NCI-H748 (cell line): ENCODE data around the gene RASSF10.

Source experiments
- DNase-seq: peaks from one replicate; lab custom pipeline; 2025; ENCODE audit not compliant: unreplicated experiment; lab: John Stamatoyannopoulos, UW

The RASSF10 gene

DNA sequence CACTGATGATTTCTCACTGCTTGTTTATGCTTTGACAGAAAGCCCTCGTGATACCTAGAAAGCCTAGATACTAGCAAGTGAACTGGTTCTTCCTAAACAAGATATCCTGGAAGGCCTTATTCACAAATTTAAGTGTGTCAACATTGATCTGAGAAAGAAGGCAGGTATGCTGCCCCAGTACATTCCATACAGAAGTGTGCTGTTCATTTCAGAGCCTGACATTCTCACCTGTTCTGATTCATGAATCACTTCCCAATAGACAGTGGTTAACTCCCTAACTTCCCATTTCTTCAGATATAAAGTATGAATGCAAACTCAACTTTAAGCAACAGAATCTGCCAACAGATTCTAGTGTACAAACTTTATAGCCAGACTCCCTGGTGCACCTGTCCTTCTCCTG is 15.5 kb upstream of the RASSF10 start:
- DNase-seq = no peak

GRCh38 chr11:12994476-12994875 is 14.6 kb upstream of the RASSF10 start:
- no peak for DNase-seq

DNA sequence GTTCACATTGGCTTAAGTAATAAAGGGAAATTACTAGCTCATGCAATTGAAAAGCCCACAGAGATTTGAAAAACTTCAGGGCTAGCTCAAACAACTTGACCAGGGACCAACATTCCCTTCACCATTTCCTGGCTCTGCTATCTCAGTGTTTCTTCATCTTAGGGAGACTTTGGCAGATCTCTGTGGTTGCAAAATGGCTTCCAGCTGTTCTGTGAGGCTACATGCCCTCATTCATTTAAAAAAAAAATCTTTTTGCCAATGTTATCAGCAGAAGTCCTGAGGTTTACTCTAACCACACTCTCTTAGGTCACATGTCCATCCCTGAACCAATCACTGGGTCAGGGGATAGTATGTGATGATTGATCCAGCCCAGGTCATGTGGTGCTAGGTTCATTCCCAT is 13.9 kb upstream of the RASSF10 start:
- no peak for DNase-seq

DNA sequence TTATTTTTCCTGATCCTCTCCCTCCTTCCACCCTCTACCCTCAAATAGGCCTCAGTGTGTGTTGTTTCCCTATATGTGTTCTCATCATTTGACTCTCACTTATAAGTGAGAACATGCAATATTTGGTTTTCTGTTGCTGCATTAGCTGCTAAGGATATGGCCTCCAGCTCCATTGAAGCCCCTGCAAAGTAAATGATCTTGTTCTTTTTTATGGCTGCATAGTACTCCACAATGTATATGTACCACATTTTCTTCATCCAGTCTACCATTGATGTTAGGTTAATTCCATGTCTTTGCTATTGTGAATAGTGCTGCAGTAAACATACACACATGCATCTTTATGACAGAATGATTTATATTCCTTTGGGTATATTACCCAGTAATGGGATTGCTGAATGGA is 13.3 kb upstream of the RASSF10 start:
- no peak for DNase-seq

- no peak for DNase-seq
Measured at GRCh38 chr11:12997168-12997567, 11.9 kb upstream of the RASSF10 start.

- DNase-seq = peak; percentile 42
Measured at GRCh38 chr11:12998336-12998735, 10.8 kb upstream of the RASSF10 start.

DNA sequence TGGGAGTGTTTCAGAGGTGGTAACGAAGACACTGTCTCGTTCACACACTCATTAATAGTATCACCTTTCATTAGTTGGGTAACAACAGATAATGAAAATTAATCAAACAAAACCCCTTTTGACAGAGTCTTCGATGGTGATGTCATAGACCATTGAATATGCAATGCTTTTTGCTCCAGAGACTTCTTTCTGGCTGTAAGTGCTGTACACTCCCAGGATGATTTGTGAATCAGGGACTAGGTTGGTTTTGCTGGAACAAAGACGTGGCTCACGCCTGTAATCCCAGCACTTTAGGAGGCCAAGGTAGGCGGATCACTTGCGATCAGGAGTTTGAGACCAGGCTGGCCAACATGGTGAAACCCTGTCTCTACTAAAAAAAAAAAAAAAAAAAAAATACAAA is 9.5 kb upstream of the RASSF10 start:
- no peak for DNase-seq

GRCh38 chr11:13000116-13000515 is 9.0 kb upstream of the RASSF10 start:
- DNase-seq = no peak

DNA sequence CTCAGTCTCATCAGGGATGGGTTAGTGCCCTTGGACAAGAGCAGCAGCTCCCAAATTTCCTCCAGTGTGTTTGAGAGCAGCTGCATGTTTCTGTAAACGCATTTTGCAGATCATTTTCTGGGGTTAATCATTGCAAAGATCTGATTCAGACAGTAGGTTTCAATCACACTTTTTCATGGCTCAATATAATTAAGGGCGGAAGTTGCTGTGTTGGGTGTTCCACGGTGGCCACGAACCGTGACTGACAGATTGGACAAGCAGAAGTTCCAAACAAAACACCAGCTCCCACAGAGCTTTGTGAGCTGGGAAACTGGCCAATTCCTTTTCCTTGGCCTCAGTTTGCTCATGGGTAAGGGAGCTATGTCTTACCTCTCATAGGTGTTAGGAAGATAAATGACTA is 8.4 kb upstream of the RASSF10 start:
- peak; percentile 17 for DNase-seq

DNA sequence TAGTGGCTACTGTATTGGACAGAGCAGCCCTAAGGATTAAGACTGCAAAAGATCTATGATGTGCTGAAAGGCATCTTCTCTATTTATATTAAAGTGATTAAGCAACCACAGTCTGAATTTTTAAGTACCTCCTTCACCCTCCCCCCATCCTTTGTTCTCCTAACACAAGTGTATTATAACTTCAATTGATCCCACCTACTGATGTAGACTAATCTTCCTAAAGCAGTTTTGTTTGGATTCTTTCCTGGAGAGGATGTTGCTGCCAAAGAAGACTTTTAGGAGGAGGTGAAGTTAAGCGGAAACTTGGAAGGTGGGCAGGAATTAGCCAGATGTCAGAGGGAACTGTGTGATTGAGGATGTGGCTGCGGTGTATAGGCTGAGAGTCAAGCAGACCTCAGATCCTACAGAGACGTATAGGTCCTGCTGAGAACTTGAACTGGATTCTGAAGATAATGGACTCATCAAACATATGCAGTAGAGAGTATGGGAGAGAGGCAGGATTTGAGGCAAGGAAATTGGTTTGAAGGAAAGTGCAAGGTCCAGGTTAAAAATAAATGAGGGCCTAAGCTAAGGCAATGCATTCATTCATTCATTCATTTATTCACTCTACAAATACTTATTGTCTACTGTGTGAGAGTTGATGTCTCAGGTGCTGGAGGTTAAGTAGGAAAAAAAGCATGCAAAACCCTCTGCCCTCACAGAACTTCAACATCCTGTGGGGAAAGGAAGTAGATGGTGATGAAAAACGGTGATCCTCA is 5.2 kb upstream of the RASSF10 start:
- DNase-seq = no peak

GRCh38 chr11:13007182-13008060 is 1.7 kb upstream of the RASSF10 start:
- no peak for DNase-seq

GRCh38 chr11:13008061-13008435 is 1.1 kb upstream of the RASSF10 start:
- DNase-seq = peak; percentile 65

DNA sequence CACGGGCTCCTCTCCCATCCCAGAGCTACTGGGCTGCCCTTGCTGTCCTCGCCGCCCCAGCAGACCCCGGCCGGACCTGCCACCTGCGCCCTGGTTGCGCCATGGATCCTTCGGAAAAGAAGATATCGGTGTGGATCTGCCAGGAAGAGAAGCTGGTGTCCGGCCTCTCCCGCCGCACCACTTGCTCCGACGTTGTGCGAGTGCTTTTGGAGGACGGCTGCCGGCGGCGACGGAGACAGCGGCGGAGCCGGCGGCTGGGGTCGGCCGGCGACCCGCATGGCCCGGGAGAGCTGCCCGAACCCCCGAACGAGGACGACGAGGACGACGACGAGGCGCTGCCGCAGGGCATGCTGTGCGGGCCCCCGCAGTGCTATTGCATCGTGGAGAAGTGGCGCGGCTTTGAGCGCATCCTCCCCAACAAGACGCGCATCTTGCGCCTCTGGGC is 382 bp downstream of the RASSF10 start:
- no peak for DNase-seq

GRCh38 chr11:13009921-13010748 is 1.0 kb downstream of the RASSF10 start:
- DNase-seq = peak; percentile 88

DNA sequence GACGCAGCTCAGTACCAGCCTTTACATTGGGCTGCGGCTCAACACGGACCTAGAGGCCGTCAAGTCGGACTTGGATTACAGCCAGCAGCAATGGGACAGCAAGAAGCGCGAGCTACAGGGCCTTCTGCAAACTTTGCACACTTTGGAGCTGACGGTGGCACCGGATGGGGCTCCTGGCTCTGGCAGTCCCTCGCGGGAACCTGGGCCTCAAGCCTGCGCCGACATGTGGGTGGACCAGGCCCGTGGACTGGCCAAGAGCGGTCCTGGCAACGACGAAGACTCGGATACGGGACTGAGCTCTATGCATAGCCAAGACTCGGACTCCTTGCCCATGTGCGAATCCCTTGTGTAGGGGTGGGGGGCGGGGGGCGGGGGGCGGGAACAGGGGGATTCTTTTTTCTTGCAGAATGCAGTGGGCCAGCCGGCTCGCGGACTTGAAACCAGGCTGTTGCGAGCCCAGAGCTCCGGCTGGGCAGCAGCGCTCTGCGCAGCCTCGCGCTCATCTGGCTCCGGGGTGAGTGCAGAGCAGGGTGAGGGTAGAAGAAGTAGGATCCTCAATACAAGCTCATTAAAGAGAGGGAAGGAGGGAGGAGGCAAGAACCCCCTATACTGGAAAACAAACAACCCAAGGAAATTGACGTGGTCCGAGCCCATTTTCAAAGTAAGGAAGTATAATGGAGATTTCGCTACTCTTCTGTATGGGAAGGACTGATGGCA is 1.8 kb downstream of the RASSF10 start:
- peak; percentile 77 for DNase-seq

- no peak for DNase-seq
Measured at GRCh38 chr11:13011466-13012055, 2.4 kb downstream of the RASSF10 start.

GRCh38 chr11:13012056-13012661 is 3.0 kb downstream of the RASSF10 start:
- peak; percentile 25 for DNase-seq

DNA sequence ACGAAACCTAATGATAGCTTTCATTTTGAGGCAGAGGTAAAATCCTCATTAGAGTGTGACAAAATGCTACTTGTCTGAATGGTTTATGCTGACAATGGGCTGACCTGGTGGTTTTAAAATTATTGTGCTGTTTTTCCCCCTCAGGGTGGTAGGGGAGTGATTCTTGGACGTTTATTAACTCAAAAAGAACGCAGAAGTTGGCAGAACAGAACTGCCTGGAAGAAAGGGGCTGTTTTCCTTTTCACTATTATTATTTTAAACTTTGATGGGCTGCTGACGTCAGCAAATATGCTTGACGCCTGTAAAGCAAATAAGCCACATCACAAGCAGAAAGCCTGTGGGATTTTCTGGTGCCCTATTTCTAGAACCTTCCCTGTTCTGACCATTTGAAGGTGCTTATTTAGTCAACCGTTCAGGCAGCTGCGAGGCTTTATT is 4.0 kb downstream of the RASSF10 start:
- DNase-seq = peak; percentile 26

GRCh38 chr11:13015753-13016152 is 6.6 kb downstream of the RASSF10 start:
- no peak for DNase-seq

GRCh38 chr11:13016415-13016814 is 7.3 kb downstream of the RASSF10 start:
- peak; percentile 67 for DNase-seq
